Hepatocyte (in vitro differentiated cells): ENCODE results near the gene TBPL1.

Experiments
- EZH2 ChIP-seq: fragments of 200-600 bp; sonication (generic); IDR thresholded peaks from 2 replicates; pipeline ENCODE4 v1.6.1; 2016; ENCODE audit warnings: antibody characterized with exemption, mild to moderate bottlenecking, borderline replicate concordance
- EZH2phosphoT487 ChIP-seq: fragments of 200-600 bp; sonication (generic); IDR thresholded peaks from one replicate; pipeline ENCODE4 v1.6.1; 2018; ENCODE audit warnings: antibody characterized with exemption, mild to moderate bottlenecking, low read depth, moderate library complexity; ENCODE audit not compliant: unreplicated experiment, severe bottlenecking
- TF ChIP-seq, protein P1 (sequence below): fragments of 200-600 bp; sonication (generic); IDR thresholded peaks from 2 replicates; pipeline ENCODE4 v1.5.1; 2016; ENCODE audit warnings: antibody characterized with exemption, mild to moderate bottlenecking; ENCODE audit not compliant: poor library complexity

GRCh38 chr6:134028438-134028837, 75.4 kb downstream of the TBPL1 start:
- TF ChIP-seq, protein P1, sequence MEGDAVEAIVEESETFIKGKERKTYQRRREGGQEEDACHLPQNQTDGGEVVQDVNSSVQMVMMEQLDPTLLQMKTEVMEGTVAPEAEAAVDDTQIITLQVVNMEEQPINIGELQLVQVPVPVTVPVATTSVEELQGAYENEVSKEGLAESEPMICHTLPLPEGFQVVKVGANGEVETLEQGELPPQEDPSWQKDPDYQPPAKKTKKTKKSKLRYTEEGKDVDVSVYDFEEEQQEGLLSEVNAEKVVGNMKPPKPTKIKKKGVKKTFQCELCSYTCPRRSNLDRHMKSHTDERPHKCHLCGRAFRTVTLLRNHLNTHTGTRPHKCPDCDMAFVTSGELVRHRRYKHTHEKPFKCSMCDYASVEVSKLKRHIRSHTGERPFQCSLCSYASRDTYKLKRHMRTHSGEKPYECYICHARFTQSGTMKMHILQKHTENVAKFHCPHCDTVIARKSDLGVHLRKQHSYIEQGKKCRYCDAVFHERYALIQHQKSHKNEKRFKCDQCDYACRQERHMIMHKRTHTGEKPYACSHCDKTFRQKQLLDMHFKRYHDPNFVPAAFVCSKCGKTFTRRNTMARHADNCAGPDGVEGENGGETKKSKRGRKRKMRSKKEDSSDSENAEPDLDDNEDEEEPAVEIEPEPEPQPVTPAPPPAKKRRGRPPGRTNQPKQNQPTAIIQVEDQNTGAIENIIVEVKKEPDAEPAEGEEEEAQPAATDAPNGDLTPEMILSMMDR = no peak
- TF ChIP-seq EZH2 (no peak), EZH2phosphoT487 (no peak)
